Superior temporal gyrus (tissue), 1 donor: ENCODE measurements around the gene AGGF1.
"Not testable (repeated sequence)": the region's sequence is repeated elsewhere in the genome, so short reads cannot be mapped to it uniquely, and the experiment has no call there.

ENCODE experiments used
- DNase-seq: peaks from one replicate; pipeline ENCODE4 v3.0.0-alpha.2; 2016; ENCODE audit errors: extremely low spot score

The AGGF1 gene, protein sequence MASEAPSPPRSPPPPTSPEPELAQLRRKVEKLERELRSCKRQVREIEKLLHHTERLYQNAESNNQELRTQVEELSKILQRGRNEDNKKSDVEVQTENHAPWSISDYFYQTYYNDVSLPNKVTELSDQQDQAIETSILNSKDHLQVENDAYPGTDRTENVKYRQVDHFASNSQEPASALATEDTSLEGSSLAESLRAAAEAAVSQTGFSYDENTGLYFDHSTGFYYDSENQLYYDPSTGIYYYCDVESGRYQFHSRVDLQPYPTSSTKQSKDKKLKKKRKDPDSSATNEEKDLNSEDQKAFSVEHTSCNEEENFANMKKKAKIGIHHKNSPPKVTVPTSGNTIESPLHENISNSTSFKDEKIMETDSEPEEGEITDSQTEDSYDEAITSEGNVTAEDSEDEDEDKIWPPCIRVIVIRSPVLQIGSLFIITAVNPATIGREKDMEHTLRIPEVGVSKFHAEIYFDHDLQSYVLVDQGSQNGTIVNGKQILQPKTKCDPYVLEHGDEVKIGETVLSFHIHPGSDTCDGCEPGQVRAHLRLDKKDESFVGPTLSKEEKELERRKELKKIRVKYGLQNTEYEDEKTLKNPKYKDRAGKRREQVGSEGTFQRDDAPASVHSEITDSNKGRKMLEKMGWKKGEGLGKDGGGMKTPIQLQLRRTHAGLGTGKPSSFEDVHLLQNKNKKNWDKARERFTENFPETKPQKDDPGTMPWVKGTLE

DNA sequence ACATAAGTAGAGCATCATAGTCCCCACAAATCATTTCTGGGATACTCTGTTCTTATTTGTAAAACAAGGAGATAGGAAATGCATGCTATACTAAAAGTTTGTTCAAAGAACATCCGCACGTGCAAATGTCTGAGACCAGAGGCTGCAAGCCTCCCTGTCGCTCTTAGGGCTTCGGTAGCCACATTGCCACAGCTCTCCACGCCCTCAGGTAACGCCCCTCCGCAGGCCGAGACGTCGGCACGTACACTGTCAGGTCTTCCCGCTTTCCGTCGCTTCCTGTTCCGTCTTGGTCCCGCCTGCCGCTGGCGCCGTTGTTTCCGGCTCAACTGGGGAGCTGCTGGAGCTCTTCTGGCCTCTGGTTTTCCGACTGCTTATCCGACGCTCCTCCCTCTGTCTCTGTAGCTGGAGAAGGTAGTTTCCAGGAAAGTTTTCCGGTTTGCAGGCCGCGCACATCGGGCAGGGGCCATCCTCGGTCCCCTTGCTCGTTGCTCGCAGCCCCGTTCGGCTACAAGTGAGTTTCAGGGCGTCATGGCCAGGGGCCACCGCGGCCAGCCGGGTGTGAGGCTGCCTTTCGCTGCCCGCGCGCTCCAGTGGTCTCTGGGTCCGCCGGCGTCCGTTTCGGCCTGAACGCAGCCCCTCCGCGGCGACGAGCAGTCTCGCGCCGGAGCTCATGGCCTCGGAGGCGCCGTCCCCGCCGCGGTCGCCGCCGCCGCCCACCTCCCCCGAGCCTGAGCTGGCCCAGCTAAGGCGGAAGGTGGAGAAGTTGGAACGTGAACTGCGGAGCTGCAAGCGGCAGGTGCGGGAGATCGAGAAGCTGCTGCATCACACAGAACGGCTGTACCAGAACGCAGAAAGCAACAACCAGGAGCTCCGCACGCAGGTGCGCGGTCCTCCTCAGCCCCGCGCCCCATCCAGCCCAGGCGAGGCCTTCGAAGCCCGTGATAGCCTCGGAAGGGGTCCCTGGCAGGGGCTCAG lies at the start of gene AGGF1:
TSS of gene AGGF1 (plus strand) at position 308 of the 975 bp plus-strand sequence. CDS start at position 671, 363 bp downstream.
- peak; percentile 98 for DNase-seq

DNA sequence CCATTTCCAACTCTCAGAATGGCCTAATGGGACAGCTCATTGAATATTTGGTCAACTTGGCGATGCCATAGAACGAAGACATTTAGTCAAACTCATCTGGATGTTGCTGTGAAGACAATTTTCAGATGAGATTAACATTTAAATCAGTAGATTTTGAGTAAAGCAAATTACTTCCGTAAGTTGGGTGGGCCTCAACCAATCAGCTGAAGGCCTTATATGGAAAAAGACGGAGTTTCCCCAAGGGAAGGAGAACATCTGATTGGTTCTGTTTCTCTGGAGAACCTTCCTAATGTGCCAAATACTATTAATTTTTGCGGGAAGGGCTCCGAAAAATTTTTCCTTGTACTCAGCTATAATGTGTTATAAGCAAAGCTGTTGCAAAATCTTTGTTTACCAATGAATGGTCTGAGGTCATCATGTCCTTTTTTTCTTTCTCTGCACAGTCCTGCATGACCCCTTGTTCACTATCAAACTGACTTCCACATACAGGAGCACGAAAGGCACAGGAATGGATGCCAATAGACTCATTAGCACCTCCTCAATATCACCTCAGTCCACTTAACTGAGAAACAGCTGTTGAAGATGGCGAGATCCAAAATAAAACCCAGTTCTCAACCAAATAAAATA lies 49.6 kb upstream of the AGGF1 start:
- DNase-seq, result no peak

DNA sequence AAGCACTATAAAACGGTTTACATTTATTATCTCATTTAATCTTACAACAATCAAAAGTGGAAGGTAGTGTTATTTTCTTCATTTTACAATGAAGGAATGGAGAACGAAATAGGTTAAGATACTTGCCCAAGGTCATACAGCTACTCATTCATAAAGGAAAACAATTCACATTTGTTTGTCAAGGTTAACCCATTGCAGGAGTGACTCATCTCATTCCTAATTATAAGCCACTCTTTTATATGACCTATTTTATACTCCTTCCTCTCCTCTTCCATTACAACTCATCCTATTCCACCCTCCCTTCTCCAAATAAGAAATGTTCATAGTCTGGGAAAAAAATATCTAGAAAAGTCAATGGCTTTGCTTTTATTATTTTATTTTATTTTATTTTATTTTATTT lies 47.8 kb upstream of the AGGF1 start:
- DNase-seq, result no peak

DNA sequence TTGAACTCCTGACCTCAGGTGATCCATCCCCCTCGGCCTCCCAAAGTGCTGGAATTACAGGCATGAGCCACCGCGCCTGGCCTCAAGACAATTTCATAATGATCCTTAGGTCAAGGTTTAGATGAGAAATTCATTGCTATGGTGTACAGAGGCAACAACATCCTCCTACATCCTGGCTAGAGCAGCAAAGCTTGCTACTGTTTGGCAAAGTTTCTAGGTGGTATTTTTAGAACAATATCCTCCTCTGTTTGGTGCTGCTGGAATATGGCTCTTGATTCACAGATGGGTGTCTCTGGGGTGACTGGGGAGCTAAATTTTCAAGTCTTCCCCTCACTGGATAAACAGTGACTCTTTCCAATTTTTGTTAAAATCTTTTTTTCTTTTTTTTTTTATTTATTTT lies 46.7 kb upstream of the AGGF1 start:
- DNase-seq, result peak; percentile 78

DNA sequence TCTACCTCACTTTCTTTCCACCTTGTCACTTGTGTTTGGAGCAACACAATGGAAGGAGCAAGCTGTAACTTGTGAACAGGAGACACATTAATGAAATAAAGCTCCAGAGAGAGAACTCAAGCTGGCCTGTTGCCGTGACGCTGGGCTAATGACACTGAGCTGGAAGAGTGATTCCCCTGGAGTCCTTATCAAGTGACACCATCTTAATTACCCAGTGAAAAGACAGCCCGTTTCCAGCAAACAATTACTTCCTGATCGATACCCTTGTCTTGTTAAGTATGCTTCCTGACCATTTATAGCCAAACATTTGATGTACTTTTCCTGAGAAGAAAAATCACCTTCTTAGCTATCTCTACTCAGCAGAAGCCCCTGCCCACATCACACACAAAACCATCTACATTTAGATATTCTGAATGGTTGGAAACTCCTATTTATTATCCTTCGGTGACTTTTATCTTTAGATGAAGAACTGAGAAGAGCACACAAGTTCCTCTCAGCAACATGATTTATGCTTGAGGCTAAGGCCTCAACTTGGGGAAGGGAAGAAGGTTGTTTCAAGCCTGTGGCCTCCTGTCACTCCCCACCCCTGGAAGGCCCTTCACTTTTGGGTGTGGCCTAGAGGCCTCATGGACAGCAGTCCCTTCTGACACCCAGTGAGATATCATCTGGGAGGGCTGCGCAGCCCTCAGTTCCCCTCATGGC lies 43.2 kb upstream of the AGGF1 start:
- no peak for DNase-seq

DNA sequence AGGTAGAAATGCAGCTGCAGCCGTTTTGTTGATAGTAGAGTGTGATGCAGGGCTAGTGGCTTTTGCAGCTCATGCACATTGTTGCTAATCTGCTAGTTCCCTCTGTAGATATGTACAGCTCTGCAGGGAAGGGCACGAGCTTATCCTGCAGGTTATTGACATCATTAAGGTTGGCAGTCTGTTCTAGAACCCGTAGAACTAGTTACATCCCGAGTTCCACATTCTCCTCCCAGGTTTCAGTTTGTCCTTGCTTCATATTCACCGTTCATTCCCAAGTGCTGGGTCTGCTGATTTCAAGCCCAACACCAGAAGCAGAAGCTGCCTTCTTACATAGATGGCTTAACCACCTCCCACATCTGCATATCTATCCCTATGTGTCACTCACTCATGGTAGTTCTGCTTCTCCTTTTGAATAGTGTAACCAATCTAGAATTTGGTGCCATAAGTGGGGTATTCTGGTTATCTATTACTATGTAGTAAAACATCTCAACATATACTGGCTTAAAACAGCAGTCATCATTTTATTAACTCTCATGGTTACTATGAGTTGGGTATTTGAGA lies 39.2 kb upstream of the AGGF1 start:
- DNase-seq, result no peak

DNA sequence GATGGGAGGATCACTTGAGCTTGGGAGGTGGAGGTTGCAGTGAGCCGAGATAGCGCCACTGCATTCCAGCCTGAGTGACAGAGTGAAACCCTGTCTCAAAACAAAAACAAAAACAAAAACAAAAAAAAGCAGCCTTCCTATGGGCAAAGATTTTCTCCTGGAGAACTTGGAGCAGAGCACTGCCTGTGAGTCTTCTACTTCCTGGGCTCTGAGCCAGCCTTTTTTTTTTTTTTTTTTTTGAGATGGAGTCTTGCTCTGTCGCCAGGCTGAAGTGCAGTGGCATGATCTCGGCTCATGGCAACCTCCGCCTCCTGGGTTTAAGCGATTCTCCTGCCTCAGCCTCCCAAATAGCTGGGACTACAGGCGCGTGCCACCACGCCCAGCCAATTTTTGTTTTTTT lies 36.8 kb upstream of the AGGF1 start:
- DNase-seq, result not testable (repeated sequence)

DNA sequence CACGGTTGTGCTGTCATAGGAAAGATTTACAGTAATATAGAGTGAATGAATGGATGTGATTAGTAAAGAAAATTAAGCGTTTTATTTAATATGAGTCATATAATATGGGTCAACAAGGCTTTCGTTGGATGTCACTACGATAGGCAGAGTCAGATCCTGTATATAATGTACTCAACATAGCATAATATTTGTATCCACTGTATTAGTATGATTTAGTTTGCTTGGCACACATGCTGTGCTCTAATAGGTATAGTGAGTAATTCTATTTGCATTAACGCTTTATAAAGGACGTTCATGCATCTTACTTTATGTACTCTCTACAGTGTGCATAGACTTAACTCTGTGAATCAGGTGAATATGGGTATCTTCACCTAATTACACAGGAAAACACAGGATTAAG lies 35.9 kb upstream of the AGGF1 start:
- DNase-seq, result no peak

DNA sequence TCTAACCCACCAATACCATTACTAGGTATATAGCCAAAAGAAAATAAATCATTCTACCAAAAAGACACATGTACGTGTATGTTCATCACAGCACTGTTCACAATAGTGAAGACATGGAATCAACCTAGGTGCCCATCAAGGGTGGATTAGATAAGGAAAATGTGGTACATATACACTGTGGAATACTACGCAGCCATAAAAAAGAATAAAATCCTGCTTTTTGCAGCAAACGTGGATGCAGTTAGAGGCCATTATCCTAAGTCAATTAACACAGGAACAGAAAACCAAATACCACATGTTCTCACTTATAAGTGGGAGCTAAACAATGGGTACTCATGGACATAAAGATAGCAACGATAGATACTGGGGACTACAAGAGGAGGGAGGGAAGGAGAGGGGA lies 32.0 kb upstream of the AGGF1 start:
- DNase-seq, result not testable (repeated sequence)

DNA sequence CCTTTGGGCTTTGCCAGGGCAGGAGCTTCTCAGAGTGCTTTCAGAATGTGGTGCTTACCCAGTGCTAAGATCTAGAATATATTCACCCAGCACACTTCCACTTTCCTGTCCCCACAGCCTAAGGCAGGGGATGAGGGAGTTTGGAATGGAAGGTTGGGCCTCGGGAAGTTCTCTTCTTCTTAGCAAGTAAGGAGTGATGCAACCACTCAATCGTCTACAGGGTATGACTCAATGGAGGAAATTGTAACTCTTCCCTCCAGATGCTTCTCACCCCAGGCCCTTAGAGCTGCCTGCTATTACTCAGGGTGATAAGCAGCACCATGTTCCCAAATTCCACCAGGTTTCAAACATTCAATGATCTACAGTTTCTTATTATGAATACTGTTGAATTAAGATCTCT lies 30.8 kb upstream of the AGGF1 start:
- no peak for DNase-seq

DNA sequence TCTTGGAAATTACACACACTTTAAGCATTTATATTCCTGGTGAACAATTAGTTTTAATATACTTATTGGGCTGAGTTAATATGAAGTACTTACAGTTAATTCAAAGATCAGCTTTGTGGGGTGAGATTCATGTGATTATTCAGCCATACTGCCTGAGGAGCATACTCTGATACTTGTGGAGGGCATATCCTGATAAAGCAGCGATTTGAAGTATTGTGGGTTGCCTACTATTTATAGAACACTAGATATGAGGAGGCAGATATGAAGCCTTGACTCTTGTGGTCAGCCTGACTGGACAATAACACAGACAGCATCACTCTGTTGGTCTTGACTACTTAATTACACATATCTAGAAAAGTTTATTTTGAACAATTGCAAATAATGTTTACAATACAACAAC lies 27.0 kb upstream of the AGGF1 start:
- no peak for DNase-seq

DNA sequence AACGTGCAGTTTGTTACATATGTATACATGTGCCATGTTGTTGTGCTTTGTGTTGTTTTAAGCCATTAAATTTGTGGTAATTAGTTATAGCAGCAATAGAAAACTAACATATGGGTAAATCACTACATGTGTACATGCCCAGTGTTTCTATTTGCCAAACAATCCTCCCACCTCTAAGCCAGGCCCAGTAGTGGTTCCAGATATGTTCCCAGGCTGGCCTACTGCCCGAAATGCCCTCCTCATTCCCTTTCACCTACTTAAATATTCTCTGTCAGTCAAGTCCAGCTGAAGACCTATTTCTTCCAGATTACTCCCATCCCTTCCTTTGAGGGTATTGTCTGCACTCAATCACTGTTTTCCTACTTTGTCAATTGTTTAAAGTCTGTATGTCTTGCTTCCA lies 24.1 kb upstream of the AGGF1 start:
- no peak for DNase-seq

DNA sequence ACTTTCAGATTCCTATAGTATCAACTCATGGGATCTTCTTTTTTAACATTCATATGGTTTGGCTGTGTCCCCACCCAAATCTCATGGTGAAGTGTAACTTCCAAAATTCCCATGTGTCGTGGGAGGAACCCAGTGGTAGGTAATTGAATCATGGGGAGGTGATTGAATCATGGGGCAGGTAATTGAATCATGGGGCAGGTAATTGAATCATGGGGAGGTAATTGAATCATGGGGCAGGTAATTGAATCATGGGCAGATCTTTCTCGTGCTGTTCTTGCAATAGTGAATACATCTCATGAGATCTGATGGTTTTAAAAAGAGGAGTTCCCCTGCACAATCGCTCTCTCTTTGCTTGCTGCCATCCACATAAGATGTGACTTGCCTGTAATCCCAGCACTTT lies 21.8 kb upstream of the AGGF1 start:
- no peak for DNase-seq

DNA sequence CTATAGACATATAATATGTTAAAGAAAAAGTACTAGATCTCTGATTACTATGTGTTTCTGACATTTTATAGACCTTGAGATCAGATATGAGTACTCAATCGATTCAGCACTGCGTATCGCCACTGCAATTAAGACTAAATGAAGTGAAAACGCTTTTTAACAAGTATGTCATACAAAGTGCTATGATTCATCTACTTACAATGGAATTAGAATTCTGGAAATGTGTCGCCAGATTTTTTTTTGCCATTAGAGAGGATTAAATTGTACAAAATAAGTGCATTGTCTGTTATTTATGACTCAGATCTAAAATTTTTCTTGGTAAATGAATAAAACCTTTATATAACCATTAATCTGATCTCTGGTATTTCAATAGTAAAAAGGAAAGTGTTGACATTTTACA lies 20.0 kb upstream of the AGGF1 start:
- DNase-seq, result no peak

DNA sequence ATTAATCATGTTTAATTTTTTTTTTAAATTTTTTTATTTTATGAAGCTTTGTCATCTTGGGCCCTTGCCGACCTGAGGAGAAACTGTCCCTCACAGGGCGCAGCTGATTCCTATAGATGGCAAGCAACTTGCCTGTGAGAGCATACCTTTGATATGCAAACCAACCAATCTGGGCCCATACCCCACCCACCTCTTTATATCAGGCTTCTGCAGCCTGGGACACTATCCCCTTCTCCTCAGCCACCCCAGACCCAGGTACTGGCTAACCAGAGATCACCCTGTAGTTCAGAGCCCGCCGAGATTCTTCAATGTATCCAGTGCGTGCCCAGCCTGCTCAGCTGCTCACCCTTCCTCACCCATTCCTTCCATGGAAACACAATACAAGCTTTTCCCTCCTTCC lies 18.7 kb upstream of the AGGF1 start:
- no peak for DNase-seq

DNA sequence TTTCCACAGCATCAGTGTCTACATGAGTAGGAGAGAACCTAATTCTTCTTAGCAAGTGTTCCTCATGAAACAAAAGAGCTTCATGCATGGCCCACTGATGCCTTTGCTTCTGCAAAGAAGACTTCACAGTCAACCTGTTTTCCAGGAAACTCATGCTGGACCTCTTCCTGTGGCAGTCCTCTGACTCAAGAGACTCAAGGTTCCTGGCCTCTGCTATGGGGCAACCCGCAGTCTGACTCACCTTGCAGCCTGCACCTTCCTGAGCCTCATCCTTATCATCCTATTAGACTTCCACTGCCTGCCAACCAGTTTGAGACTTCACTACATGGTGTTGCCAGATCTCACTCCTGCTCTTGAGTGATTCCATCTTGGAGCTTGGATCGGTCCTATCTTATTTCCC lies 17.6 kb upstream of the AGGF1 start:
- no peak for DNase-seq

DNA sequence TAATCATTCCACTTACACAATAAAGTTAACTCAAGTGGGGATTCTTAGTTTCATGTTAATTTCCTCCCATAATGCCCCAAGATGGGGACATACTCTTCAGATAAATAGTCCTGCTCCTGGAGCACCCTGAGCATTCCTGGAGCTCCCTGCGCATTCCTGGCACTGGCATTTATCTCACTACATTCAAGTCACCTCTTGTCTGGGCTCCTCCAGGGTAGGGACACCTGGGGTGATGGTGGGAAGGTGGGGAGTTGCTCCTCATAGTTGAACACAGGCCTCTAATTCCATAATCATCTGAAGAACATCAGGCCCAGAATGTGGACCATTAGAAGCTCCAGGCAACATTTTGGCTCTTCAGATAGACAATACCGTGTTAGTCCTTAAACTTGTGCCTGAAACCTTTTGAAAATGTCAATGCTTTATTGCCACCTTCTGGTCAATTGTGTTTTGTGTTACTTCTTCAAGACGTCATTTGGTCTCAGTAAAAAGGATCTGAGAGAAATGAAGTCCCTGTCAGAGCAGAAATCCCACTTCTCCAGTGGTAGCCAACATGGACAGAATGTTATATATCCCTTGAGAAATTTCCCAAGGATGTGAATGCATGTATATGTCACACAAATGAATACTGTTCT lies 14.2 kb upstream of the AGGF1 start:
- peak; percentile 90 for DNase-seq

DNA sequence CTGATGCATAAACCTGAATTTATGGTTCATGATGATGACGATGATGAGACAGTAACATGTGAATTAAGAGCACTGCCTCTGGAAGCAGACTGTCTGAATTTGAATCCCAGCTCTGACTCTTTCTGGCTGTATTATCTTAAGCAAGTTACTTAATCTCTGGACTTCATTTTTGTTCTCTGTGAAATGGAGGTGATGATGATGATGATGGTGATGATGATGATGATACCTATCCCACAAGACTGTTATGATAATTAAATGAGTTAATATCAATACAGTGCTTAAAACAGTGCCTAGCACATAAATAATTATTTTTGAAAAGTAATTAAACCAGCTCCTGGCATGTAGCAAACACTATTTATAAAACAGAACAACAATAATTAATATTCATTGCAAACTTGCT lies 13.2 kb upstream of the AGGF1 start:
- DNase-seq, result no peak

DNA sequence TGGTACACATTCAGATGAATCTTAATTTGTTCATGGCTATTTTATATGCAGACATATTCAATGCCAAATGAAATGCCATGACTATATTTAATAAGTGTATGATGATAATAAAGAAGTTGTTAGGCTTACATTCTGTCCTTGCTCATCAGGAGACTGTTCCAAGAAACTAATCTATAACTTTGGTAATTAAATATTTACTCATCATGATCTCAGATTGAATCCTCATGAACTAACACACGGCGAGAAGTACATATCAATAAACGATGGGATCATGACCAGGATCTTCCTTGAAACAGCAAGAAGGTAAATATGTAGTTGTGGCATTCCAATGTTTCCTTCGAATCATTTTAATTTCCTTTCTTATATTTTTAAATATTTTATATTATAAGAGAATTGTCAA lies 12.5 kb upstream of the AGGF1 start:
- DNase-seq, result no peak
